Omental fat pad (tissue), 4 donors: ENCODE measurements around the gene UNC5CL. TPM values are rescaled to one million over a fixed set of nuclear protein-coding genes. Genes with fewer than 3 reads are reported as not detected.

ENCODE experiments used
- ATAC-seq: fragments of 150-250 bp; one replicate; pipeline ENCODE4 v1.9.1; 2016; ENCODE audit warnings: mild to moderate bottlenecking, moderate library complexity; ENCODE audit not compliant: low FRiP score
- DNase-seq: peaks from one replicate; pipeline ENCODE4 v3.0.0-alpha.2; 2019; ENCODE audit warnings: low spot score
- CTCF ChIP-seq, 3 donors: fragments of 450-650 bp; IDR thresholded peaks; one replicate each; pipeline ENCODE4 v1.5.1; 2016 to 2017; ENCODE audit warnings: antibody characterized with exemption in 3 of 3, mild to moderate bottlenecking in 3 of 3, moderate library complexity in 2 of 3
- total RNA-seq, 4 donors: library from RNA; depleted of rRNA; stranded (reverse); fragments of >200 nt; gene quantifications; one replicate each; pipeline ENCODE4 v1.1.0, GENCODE V29; 2016

Gene UNC5CL
- total RNA-seq, 4 donors from 2014 or later = 0.56 to 1.9 (median 0.80) TPM

- no peak for TF ChIP-seq CTCF (IDR thresholded peaks at IDR 0.05)
- no peak for ATAC-seq
- DNase-seq = no peak
Measured at GRCh38 chr6:41063884-41064285, 24.9 kb upstream of the UNC5CL start.

- ATAC-seq = no peak
- no peak for TF ChIP-seq CTCF (IDR thresholded peaks at IDR 0.05)
Measured at GRCh38 chr6:41062056-41062455, 23.0 kb upstream of the UNC5CL start.

GRCh38 chr6:41061196-41061726, 22.2 kb upstream of the UNC5CL start:
- no peak for DNase-seq
- no peak for TF ChIP-seq CTCF (IDR thresholded peaks at IDR 0.05)
- ATAC-seq = no peak

More at GRCh38 chr6:41062056-41062455, 23.0 kb upstream of the UNC5CL start:
- no peak for DNase-seq

- DNase-seq (no peak), ATAC-seq (no peak)
Measured at GRCh38 chr6:41059556-41059955, 20.5 kb upstream of the UNC5CL start.

GRCh38 chr6:41058783-41059181, 19.8 kb upstream of the UNC5CL start:
- TF ChIP-seq CTCF (IDR thresholded peaks at IDR 0.05) = no peak
- no peak for DNase-seq
- no peak for ATAC-seq

More at GRCh38 chr6:41059556-41059955, 20.5 kb upstream of the UNC5CL start:
- no peak for TF ChIP-seq CTCF (IDR thresholded peaks at IDR 0.05)

- DNase-seq (no peak), ATAC-seq (no peak)
- TF ChIP-seq CTCF (IDR thresholded peaks at IDR 0.05) = no peak
Measured at GRCh38 chr6:41056768-41057490, 17.9 kb upstream of the UNC5CL start.

GRCh38 chr6:41055149-41055548, 16.1 kb upstream of the UNC5CL start:
- TF ChIP-seq CTCF (IDR thresholded peaks at IDR 0.05) = no peak
- no peak for DNase-seq
- no peak for ATAC-seq
